ENCODE measurements around the gene GRXCR2. TPM values are rescaled to one million over a fixed set of nuclear protein-coding genes. Genes with fewer than 3 reads are reported as not detected.
"Not testable (repeated sequence)": the region's sequence is repeated elsewhere in the genome, so short reads cannot be mapped to it uniquely, and the experiment has no call there.

Gene GRXCR2
- total RNA-seq, 1 experiment from 2014 or later, result not detected

- no TSS peak for BruUV-seq (replicated peaks)
- POLR2A ChIA-PET, result no interaction called here
- ATAC-seq, result no peak
- H3K36me3 ChIP-seq (ENCODE audit: control insufficient read depth, insufficient read depth, low read length), result no peaks in the 10 kb centered on the region
- no peak for DNase-seq (ENCODE audit: low read depth, low spot score)
- CTCF ChIA-PET, result no interaction called here
- H3K27me3 ChIP-seq (ENCODE audit: control insufficient read depth, insufficient read depth, low read length), result no peaks in the 10 kb centered on the region
- no peaks in the 10 kb centered on the region for H3K4me1 ChIP-seq (ENCODE audit: control insufficient read depth, insufficient read depth, low read length)
- H3K9me3 ChIP-seq (ENCODE audit: control insufficient read depth, insufficient read depth, low read depth, low read length), result no peaks in the 10 kb centered on the region
- intact Hi-C loops (cut with micrococcal nuclease; ENCODE audit: unreplicated experiment), result no loop called here
- no peak overlapping the region for H3K4me3 ChIP-seq (ENCODE audit: low read depth in 2 of 2, low read length in 2 of 2)
- TF ChIP-seq POLR2AphosphoS5 (IDR thresholded peaks at IDR 0.05; ENCODE audit: low read depth, low read length) (no peak), SIN3A (IDR thresholded peaks at IDR 0.05; ENCODE audit: borderline replicate concordance, insufficient read depth, low read depth, low read length) (no peak)
- TF ChIP-seq, protein P1, sequence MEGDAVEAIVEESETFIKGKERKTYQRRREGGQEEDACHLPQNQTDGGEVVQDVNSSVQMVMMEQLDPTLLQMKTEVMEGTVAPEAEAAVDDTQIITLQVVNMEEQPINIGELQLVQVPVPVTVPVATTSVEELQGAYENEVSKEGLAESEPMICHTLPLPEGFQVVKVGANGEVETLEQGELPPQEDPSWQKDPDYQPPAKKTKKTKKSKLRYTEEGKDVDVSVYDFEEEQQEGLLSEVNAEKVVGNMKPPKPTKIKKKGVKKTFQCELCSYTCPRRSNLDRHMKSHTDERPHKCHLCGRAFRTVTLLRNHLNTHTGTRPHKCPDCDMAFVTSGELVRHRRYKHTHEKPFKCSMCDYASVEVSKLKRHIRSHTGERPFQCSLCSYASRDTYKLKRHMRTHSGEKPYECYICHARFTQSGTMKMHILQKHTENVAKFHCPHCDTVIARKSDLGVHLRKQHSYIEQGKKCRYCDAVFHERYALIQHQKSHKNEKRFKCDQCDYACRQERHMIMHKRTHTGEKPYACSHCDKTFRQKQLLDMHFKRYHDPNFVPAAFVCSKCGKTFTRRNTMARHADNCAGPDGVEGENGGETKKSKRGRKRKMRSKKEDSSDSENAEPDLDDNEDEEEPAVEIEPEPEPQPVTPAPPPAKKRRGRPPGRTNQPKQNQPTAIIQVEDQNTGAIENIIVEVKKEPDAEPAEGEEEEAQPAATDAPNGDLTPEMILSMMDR (IDR thresholded peaks at IDR 0.05), result no peak
- in situ Hi-C loops (cut with HindIII; ENCODE audit: low pct_unique_long_range_greater_than_20kb, low sequenced_read_pairs), result no loop called here
- no peak overlapping the region for H3K27ac ChIP-seq (ENCODE audit: low read length)
These were observed 328 bp downstream of the GRXCR2 start for GRCh38 chr5:145872486-145872885.

DNA sequence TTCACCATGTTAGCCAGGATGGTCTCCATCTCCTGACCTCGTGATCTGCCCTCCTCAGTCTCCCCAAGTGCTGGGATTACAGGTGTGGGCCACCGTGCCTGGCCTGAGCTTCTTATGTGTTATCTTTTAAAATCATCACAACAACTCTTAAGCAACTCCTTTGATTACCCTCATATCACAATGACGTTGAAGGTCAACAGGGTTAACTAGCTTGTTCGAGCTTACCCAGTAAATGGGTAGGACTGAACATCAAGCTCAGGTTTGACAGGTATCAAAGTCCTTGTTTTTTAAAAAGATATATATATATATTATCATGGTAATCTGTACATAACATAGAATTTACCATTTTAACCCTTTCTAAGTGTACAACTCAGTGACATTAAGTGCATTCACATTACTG lies 3.1 kb downstream of the GRXCR2 start:
- in situ Hi-C loops (cut with HindIII; ENCODE audit: low pct_unique_long_range_greater_than_20kb, low sequenced_read_pairs) (no loop called here), intact Hi-C loops (cut with micrococcal nuclease; ENCODE audit: unreplicated experiment) (no loop called here)
- Histone ChIP-seq H3K9me3 (ENCODE audit: control insufficient read depth, insufficient read depth, low read depth, low read length) (no peaks in the 10 kb centered on the region), H3K4me1 (ENCODE audit: control insufficient read depth, insufficient read depth, low read length) (no peaks in the 10 kb centered on the region), H3K36me3 (ENCODE audit: control insufficient read depth, insufficient read depth, low read length) (no peaks in the 10 kb centered on the region), H3K27ac (ENCODE audit: low read length) (no peak overlapping the region), H3K4me3 (ENCODE audit: low read depth in 2 of 2, low read length in 2 of 2) (no peak overlapping the region), H3K27me3 (ENCODE audit: control insufficient read depth, insufficient read depth, low read length) (no peaks in the 10 kb centered on the region)
- TF ChIP-seq, protein P1 (IDR thresholded peaks at IDR 0.05), result no peak
- no peak for TF ChIP-seq SIN3A (IDR thresholded peaks at IDR 0.05; ENCODE audit: borderline replicate concordance, insufficient read depth, low read depth, low read length)
- ChIA-PET POLR2A (no interaction called here), CTCF (no interaction called here)
- ATAC-seq, result no peak
- DNase-seq (ENCODE audit: low read depth, low spot score), result no peak
- BruUV-seq (replicated peaks), result no TSS peak

DNA sequence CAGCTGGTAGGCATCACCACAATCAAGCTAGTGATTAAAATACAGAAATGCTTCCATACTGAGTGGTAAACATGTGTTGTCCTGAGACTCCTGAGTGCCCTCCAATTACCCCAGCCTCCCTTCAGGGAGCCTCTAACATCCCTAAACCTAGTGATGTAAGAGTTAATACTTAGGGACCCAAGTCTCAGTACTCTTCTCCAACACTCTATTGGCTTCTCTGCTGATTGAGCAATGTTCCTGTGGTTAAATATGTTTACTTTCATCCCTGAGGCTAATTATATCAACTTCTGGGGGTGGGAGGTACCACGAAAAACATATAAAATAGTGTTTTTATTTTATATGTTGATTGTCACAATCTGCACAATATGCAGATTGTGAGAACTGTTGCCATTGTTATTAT lies 5.0 kb downstream of the GRXCR2 start:
- no peak overlapping the region for H3K27ac ChIP-seq (ENCODE audit: low read length)
- intact Hi-C loops (cut with micrococcal nuclease; ENCODE audit: unreplicated experiment) (no loop called here), in situ Hi-C loops (cut with HindIII; ENCODE audit: low pct_unique_long_range_greater_than_20kb, low sequenced_read_pairs) (no loop called here)
- ChIA-PET CTCF (no interaction called here), POLR2A (no interaction called here)
- TF ChIP-seq TCF7L2 (IDR thresholded peaks at IDR 0.05; ENCODE audit: low read depth, low read length) (no peak), POLR2AphosphoS5 (IDR thresholded peaks at IDR 0.05; ENCODE audit: low read depth, low read length) (no peak), SIN3A (IDR thresholded peaks at IDR 0.05; ENCODE audit: borderline replicate concordance, insufficient read depth, low read depth, low read length) (no peak)
- TF ChIP-seq, protein P1 (IDR thresholded peaks at IDR 0.05), result no peak
- TF ChIP-seq, protein P2, sequence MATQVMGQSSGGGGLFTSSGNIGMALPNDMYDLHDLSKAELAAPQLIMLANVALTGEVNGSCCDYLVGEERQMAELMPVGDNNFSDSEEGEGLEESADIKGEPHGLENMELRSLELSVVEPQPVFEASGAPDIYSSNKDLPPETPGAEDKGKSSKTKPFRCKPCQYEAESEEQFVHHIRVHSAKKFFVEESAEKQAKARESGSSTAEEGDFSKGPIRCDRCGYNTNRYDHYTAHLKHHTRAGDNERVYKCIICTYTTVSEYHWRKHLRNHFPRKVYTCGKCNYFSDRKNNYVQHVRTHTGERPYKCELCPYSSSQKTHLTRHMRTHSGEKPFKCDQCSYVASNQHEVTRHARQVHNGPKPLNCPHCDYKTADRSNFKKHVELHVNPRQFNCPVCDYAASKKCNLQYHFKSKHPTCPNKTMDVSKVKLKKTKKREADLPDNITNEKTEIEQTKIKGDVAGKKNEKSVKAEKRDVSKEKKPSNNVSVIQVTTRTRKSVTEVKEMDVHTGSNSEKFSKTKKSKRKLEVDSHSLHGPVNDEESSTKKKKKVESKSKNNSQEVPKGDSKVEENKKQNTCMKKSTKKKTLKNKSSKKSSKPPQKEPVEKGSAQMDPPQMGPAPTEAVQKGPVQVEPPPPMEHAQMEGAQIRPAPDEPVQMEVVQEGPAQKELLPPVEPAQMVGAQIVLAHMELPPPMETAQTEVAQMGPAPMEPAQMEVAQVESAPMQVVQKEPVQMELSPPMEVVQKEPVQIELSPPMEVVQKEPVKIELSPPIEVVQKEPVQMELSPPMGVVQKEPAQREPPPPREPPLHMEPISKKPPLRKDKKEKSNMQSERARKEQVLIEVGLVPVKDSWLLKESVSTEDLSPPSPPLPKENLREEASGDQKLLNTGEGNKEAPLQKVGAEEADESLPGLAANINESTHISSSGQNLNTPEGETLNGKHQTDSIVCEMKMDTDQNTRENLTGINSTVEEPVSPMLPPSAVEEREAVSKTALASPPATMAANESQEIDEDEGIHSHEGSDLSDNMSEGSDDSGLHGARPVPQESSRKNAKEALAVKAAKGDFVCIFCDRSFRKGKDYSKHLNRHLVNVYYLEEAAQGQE (IDR thresholded peaks at IDR 0.05; ENCODE audit: insufficient read depth in 1 of 2, low read depth in 2 of 2, low read length in 1 of 2), result no peak
- H3K9me3 ChIP-seq (ENCODE audit: control insufficient read depth, insufficient read depth, low read depth, low read length), result no peaks in the 10 kb centered on the region
- BruUV-seq (replicated peaks), result no TSS peak
- H3K27me3 ChIP-seq (ENCODE audit: control insufficient read depth, insufficient read depth, low read length), result no peaks in the 10 kb centered on the region
- H3K4me1 ChIP-seq (ENCODE audit: control insufficient read depth, insufficient read depth, low read length), result no peaks in the 10 kb centered on the region
- DNase-seq (ENCODE audit: low read depth, low spot score), result no peak
- H3K36me3 ChIP-seq (ENCODE audit: control insufficient read depth, insufficient read depth, low read length), result no peaks in the 10 kb centered on the region
- H3K4me3 ChIP-seq (ENCODE audit: low read depth in 2 of 2, low read length in 2 of 2), result no peak overlapping the region
- ATAC-seq, result no peak

- H3K27ac ChIP-seq (ENCODE audit: low read length); intact Hi-C loops (cut with micrococcal nuclease; ENCODE audit: unreplicated experiment); CTCF ChIA-PET; in situ Hi-C loops (cut with HindIII; ENCODE audit: low pct_unique_long_range_greater_than_20kb, low sequenced_read_pairs); H3K36me3 ChIP-seq (ENCODE audit: control insufficient read depth, insufficient read depth, low read length); H3K4me3 ChIP-seq (ENCODE audit: low read depth in 2 of 2, low read length in 2 of 2); POLR2A ChIA-PET; H3K27me3 ChIP-seq (ENCODE audit: control insufficient read depth, insufficient read depth, low read length); BruUV-seq (replicated peaks); H3K4me1 ChIP-seq (ENCODE audit: control insufficient read depth, insufficient read depth, low read length); H3K9me3 ChIP-seq (ENCODE audit: control insufficient read depth, insufficient read depth, low read depth, low read length); DNase-seq (ENCODE audit: low read depth, low spot score); ATAC-seq: not testable (repeated sequence)
These were observed 8.4 kb downstream of the GRXCR2 start for GRCh38 chr5:145864432-145864831.
